ENCODE data around the gene SFR1.
"Not testable (repeated sequence)": the region's sequence is repeated elsewhere in the genome, so short reads cannot be mapped to it uniquely, and the experiment has no call there.

The SFR1 gene

GRCh38 chr10:104109908-104110662, 11.9 kb upstream of the SFR1 start:
- DNase-seq, result peak; percentile 25

- DNase-seq, result no peak
These were observed 8.5 kb upstream of the SFR1 start for GRCh38 chr10:104113376-104113956.

GRCh38 chr10:104117839-104118323, 4.1 kb upstream of the SFR1 start:
- no peak for DNase-seq

- no peak for DNase-seq
These were observed 2.0 kb upstream of the SFR1 start for GRCh38 chr10:104119996-104120395.

DNA sequence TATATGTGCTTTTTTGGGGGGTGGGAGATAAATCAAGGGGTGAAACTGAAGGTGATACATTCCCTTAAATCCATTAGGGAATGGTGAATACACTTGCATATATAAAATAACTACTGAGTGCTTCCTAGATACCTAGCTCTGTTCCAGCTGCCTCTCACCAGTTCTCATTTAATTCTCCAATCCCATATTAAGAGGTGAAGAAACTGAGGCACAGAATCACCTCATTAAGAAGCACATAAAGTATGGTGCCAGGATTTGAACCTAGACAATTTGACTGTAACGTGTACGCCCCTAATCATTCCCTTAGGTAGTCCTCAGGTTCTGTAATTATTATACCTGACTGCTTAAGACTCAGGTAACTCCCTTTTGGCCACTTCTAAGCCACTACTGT, 1.5 kb upstream of the SFR1 start:
- no peak for DNase-seq

DNA sequence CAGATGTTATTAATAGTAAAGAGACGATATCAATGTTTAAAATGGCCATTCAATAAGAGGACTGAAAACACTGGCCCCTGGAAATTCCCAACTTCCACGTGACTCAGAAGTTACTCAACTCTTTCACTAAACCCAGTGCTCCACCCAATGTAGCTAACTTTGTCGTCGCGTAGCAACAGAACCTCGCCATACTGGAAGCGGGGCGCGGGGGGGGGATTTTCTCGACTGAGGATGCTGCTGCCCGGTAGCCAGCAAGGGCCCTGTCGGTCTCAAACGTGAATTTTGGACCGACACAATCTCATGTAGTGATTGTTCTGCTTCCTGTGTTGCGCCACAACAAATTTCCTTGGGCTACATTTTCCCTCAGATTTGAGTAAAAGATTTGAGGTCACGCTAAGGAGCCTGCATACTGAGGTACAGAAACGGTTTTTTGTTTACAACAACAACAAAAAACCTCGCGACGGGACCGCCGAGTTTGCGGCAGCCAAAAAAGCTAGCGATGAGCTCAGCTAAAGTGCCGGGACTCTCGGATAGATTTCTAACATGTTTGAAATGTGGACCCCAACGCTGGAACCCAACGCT, 977 bp upstream of the SFR1 start:
- DNase-seq, result peak; percentile 89

DNA sequence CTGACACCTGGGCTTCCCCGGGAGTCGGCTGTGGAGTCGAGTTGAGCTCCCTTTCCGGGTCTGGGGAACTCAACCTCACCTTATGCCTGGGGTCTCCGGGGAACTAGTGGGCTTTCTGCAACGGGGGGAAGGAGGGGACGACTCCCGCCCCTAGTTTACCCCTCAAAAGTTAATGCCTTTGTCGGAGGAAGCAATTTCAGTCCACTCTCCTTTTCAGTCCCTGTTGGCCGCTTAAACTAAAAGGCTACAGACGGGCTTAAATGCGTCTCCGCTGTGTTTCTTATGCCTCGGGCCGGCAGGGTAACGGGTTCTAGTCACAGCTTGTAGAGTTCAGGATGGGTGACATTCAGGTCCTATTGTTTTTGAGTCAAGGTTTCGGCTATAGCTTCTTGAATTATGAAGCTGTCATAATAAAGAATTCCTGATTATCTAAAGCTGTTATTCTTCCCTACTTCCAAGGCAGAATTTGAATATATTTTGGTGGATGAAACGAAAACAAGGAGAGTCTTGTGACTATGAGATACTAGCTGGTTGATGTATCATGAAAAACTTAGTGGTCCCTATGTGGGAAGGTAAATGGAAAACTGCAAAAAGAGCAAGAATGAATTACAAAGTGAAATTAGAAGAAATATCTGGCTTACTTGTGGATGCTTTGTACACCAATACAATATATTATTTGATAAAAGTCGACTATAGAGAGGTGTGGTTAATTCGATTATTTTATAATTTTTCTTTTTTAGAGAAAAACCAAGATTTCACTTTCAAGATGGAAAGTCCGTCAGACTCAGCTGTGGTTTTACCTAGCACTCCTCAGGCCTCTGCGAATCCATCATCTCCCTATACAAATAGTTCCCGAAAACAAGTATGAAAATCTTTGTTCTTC, 495 bp downstream of the SFR1 start:
- no peak for DNase-seq

DNA sequence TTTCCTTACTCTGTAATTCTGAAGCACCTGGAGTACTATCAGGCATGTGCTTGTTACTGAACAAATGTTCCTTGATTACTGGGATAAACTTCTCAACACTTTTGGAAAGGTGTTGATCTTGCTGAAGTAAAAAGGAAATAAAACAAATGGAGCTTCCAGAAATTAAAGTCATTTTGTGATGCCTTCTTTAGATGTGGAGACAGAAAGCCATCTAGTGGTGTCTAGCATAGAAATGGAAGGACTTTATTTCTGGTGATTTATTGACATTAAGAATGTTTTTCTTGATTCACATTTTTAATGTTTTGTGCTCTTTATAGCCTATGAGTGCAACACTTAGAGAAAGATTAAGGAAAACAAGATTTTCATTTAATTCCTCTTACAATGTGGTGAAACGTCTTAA, 1.4 kb downstream of the SFR1 start:
- DNase-seq, result peak; percentile 11

DNA sequence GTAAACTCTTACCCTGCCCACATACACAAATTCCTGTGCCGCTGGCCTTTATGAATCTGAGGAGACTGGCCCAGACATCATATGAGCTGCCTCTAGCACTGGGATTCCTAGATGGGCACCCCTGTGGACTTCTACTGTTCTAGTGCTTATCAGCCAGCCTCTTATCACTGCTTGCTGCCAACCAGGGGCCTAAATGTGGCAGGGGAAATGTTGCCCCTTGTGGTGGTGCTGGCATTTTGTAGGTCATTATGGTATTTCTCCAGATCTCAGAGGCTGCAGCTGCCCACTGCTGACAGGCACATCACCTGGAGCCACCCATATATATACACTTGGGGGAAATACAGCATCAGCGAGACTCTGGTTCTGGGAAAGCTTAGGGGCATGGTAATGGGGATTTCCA, 5.4 kb downstream of the SFR1 start:
- DNase-seq, result peak; percentile 16

- no peak for DNase-seq
These were observed 6.2 kb downstream of the SFR1 start for GRCh38 chr10:104128214-104128613.

- no peak for DNase-seq
These were observed 8.1 kb downstream of the SFR1 start for GRCh38 chr10:104130041-104130440.

- DNase-seq, result no peak
These were observed 16.2 kb downstream of the SFR1 start for GRCh38 chr10:104138131-104138530.

DNA sequence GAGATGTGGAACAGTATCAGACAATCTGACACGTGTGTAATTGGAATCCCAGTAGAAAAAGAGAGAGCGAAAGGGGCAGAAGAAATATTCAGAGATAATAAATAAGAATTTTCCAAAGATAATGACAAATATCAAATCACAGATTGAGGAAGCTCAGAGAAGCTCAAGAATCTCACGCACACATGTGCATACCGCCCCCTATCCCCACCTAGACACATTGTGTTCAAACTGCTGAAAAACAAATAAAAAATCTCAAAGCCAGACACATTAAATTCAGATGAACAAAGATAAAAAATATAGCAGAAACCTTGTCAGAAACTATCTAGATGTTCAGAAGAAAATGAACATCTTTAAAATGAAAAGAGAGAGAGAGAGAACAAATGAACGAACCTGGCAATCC, 17.2 kb downstream of the SFR1 start:
- DNase-seq, result peak; percentile 20

GRCh38 chr10:104142081-104142480, 20.1 kb downstream of the SFR1 start:
- no peak for DNase-seq

DNA sequence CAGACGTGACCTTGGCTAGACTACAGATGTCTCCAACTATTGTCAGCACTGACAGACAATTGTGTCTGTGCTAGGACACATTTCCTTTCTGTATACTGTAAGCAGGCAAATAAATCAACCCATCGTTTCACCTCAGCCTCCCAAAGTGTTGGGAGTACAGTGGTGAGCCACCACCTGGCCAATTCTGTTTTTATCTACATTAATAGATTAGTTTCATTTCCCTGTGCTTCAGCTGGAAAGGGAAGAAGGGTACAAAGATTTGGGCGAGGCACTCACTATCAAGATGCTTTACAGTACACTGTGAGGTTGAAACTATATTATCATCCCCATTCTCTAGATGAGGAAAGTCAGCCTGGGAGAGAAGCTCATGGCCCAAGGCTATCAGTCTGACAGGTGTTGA, 21.9 kb downstream of the SFR1 start:
- no peak for DNase-seq

DNA sequence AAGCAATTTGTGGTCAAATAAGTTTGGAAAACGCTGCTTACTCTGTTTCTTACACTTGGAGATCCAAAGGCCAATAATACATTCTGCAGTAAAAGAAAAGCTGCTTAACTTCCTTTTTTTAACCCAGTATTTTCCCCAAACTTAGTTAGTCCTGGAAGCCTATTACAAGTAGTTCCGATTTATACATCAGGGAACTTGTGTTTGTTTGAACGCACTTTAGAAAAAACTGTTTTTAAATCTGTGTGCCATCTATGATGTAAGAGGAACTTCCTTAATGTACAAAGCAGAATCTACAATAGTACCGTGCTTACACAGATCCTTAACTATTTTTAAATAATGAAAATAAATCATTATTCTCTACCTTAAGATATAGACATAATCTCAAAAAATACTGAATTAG, 23.0 kb downstream of the SFR1 start:
- no peak for DNase-seq

- no peak for DNase-seq
These were observed 24.9 kb downstream of the SFR1 start for GRCh38 chr10:104146882-104147281.

- no peak for DNase-seq
These were observed 28.2 kb downstream of the SFR1 start for GRCh38 chr10:104150139-104150538.

DNA sequence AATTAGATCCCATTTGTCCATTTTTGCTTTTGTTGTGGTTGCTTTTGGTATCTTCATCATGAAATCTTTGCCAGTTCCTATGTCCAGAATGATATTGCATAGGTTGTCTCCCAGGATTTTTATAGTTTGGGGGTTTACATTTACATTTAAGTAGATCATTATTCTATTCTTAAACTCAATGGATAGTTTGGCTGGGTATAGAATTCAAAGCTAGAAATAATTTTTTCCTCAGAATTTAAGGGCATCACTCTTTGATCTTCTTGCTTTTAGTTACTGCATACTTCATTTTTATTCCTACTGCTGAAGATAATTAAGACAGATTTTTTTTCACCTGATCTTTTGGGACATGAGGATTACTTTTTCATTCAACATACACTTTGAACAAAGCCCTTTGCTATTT, 29.8 kb downstream of the SFR1 start:
- DNase-seq, result no peak

- DNase-seq, result no peak
These were observed 33.6 kb downstream of the SFR1 start for GRCh38 chr10:104155591-104155990.

- no peak for DNase-seq
These were observed 48.8 kb downstream of the SFR1 start for GRCh38 chr10:104170610-104171254.

- DNase-seq, result not testable (repeated sequence)
These were observed 52.2 kb downstream of the SFR1 start for GRCh38 chr10:104174136-104174535.
